ENCODE data around the gene ALDH1B1. TPM values are rescaled to one million over a fixed set of nuclear protein-coding genes. Genes with fewer than 3 reads are reported as not detected.

ALDH1B1 gene
- polyA plus RNA-seq, 1 donor = 101 TPM

- 0% methylated on average over 1 of the region's 4 CpGs for WGBS (ENCODE audit: insufficient coverage, low lambda C conversion rate)
- peaks cover 92% of the 10 kb centered on the region for H3K4me1 ChIP-seq (ENCODE audit: control insufficient read depth, insufficient read depth, low read length)
- DNase-seq = peak; percentile 81 to 91
Measured at GRCh38 chr9:38386319-38386895, 6.1 kb upstream of the ALDH1B1 start.

GRCh38 chr9:38387066-38387465 lies 5.4 kb upstream of the ALDH1B1 start:
- H3K27me3 ChIP-seq (ENCODE audit: control insufficient read depth, insufficient read depth, low read length) = no peaks in the 10 kb centered on the region
- H3K36me3 ChIP-seq (ENCODE audit: control insufficient read depth, insufficient read depth, low read length) = no peaks in the 10 kb centered on the region
- peaks cover 8% of the 10 kb centered on the region for H3K9me3 ChIP-seq (ENCODE audit: control insufficient read depth, low read depth, low read length)
- H3K4me1 ChIP-seq (ENCODE audit: control insufficient read depth, insufficient read depth, low read length) = peaks cover 92% of the 10 kb centered on the region
- DNase-seq = peak; percentile 19 to 68
- H3K27ac ChIP-seq (ENCODE audit: low read length) = peak overlapping the region; percentile 89
- no peak overlapping the region for H3K4me3 ChIP-seq (ENCODE audit: low read length)
- no CpG with 5 or more reads among the region's 1 CpG for WGBS (ENCODE audit: insufficient coverage, low lambda C conversion rate)

More at GRCh38 chr9:38386319-38386895, 6.1 kb upstream of the ALDH1B1 start:
- peak overlapping the region; percentile 89 for H3K27ac ChIP-seq (ENCODE audit: low read length)
- peaks cover 8% of the 10 kb centered on the region for H3K9me3 ChIP-seq (ENCODE audit: control insufficient read depth, low read depth, low read length)
- no peaks in the 10 kb centered on the region for H3K27me3 ChIP-seq (ENCODE audit: control insufficient read depth, insufficient read depth, low read length)
- H3K4me3 ChIP-seq (ENCODE audit: low read length) = no peak overlapping the region
- no peaks in the 10 kb centered on the region for H3K36me3 ChIP-seq (ENCODE audit: control insufficient read depth, insufficient read depth, low read length)

GRCh38 chr9:38387751-38388150 lies 4.8 kb upstream of the ALDH1B1 start:
- H3K9me3 ChIP-seq (ENCODE audit: control insufficient read depth, low read depth, low read length) = peaks cover 8% of the 10 kb centered on the region
- WGBS (ENCODE audit: insufficient coverage, low lambda C conversion rate) = no CpG with 5 or more reads among the region's 4 CpGs
- H3K36me3 ChIP-seq (ENCODE audit: control insufficient read depth, insufficient read depth, low read length) = no peaks in the 10 kb centered on the region
- no peak for DNase-seq
- H3K27ac ChIP-seq (ENCODE audit: low read length) = peak overlapping the region; percentile 89
- H3K4me1 ChIP-seq (ENCODE audit: control insufficient read depth, insufficient read depth, low read length) = peaks cover 87% of the 10 kb centered on the region
- no peaks in the 10 kb centered on the region for H3K27me3 ChIP-seq (ENCODE audit: control insufficient read depth, insufficient read depth, low read length)
- H3K4me3 ChIP-seq (ENCODE audit: low read length) = no peak overlapping the region

GRCh38 chr9:38388283-38389223 lies 3.9 kb upstream of the ALDH1B1 start:
- Histone ChIP-seq H3K4me1 (ENCODE audit: control insufficient read depth, insufficient read depth, low read length) (peaks cover 83% of the 10 kb centered on the region), H3K4me3 (ENCODE audit: low read length) (no peak overlapping the region), H3K27ac (ENCODE audit: low read length) (peak overlapping the region; percentile 89), H3K27me3 (ENCODE audit: control insufficient read depth, insufficient read depth, low read length) (no peaks in the 10 kb centered on the region), H3K9me3 (ENCODE audit: control insufficient read depth, low read depth, low read length) (peaks cover 8% of the 10 kb centered on the region), H3K36me3 (ENCODE audit: control insufficient read depth, insufficient read depth, low read length) (no peaks in the 10 kb centered on the region)
- DNase-seq = peak in 1 of 2 donors; percentile 47
- WGBS (ENCODE audit: insufficient coverage, low lambda C conversion rate) = no CpG with 5 or more reads among the region's 7 CpGs

- peak in 1 of 2 donors; percentile 28 for DNase-seq
- Histone ChIP-seq H3K9me3 (ENCODE audit: control insufficient read depth, low read depth, low read length) (peaks cover 8% of the 10 kb centered on the region), H3K4me1 (ENCODE audit: control insufficient read depth, insufficient read depth, low read length) (peaks cover 75% of the 10 kb centered on the region), H3K4me3 (ENCODE audit: low read length) (no peak overlapping the region), H3K36me3 (ENCODE audit: control insufficient read depth, insufficient read depth, low read length) (no peaks in the 10 kb centered on the region), H3K27ac (ENCODE audit: low read length) (peak overlapping the region; percentile 89), H3K27me3 (ENCODE audit: control insufficient read depth, insufficient read depth, low read length) (no peaks in the 10 kb centered on the region)
- WGBS (ENCODE audit: insufficient coverage, low lambda C conversion rate) = 14% methylated on average over 2 of the region's 4 CpGs
Measured at GRCh38 chr9:38389313-38389712, 3.2 kb upstream of the ALDH1B1 start.

GRCh38 chr9:38390442-38390841 lies 2.1 kb upstream of the ALDH1B1 start:
- Histone ChIP-seq H3K27ac (ENCODE audit: low read length) (peak overlapping the region; percentile 89), H3K27me3 (ENCODE audit: control insufficient read depth, insufficient read depth, low read length) (no peaks in the 10 kb centered on the region), H3K4me1 (ENCODE audit: control insufficient read depth, insufficient read depth, low read length) (peaks cover 73% of the 10 kb centered on the region), H3K4me3 (ENCODE audit: low read length) (no peak overlapping the region), H3K36me3 (ENCODE audit: control insufficient read depth, insufficient read depth, low read length) (peaks cover 10% of the 10 kb centered on the region), H3K9me3 (ENCODE audit: control insufficient read depth, low read depth, low read length) (no peaks in the 10 kb centered on the region)
- DNase-seq = no peak
- no CpG with 5 or more reads among the region's 1 CpG for WGBS (ENCODE audit: insufficient coverage, low lambda C conversion rate)

- Histone ChIP-seq H3K4me1 (ENCODE audit: control insufficient read depth, insufficient read depth, low read length) (peaks cover 70% of the 10 kb centered on the region), H3K36me3 (ENCODE audit: control insufficient read depth, insufficient read depth, low read length) (peaks cover 14% of the 10 kb centered on the region), H3K27me3 (ENCODE audit: control insufficient read depth, insufficient read depth, low read length) (no peaks in the 10 kb centered on the region), H3K27ac (ENCODE audit: low read length) (peak overlapping the region; percentile 89), H3K4me3 (ENCODE audit: low read length) (no peak overlapping the region), H3K9me3 (ENCODE audit: control insufficient read depth, low read depth, low read length) (peaks cover 4% of the 10 kb centered on the region)
- peak; percentile 25 to 54 for DNase-seq
- whole genome bisulfite sequencing (ENCODE audit: insufficient coverage, low lambda C conversion rate) = no CpG with 5 or more reads among the region's 5 CpGs
Measured at GRCh38 chr9:38390851-38391250, 1.7 kb upstream of the ALDH1B1 start.

- Histone ChIP-seq H3K4me1 (ENCODE audit: control insufficient read depth, insufficient read depth, low read length) (peaks cover 73% of the 10 kb centered on the region), H3K9me3 (ENCODE audit: control insufficient read depth, low read depth, low read length) (peaks cover 5% of the 10 kb centered on the region), H3K27me3 (ENCODE audit: control insufficient read depth, insufficient read depth, low read length) (no peaks in the 10 kb centered on the region), H3K4me3 (ENCODE audit: low read length) (peak overlapping the region; percentile 85), H3K27ac (ENCODE audit: low read length) (peak overlapping the region; percentile 89), H3K36me3 (ENCODE audit: control insufficient read depth, insufficient read depth, low read length) (peaks cover 20% of the 10 kb centered on the region)
- 89% methylated on average over 3 of the region's 18 CpGs for WGBS (ENCODE audit: insufficient coverage, low lambda C conversion rate)
- peak in 1 of 2 donors; percentile 14 for DNase-seq
Measured at GRCh38 chr9:38391278-38392118, 1.0 kb upstream of the ALDH1B1 start.

- Histone ChIP-seq H3K4me1 (ENCODE audit: control insufficient read depth, insufficient read depth, low read length) (peaks cover 62% of the 10 kb centered on the region), H3K27ac (ENCODE audit: low read length) (peak overlapping the region; percentile 89)
- peak in 1 of 2 donors; percentile 74 for DNase-seq
Measured at GRCh38 chr9:38393128-38393796, 760 bp downstream of the ALDH1B1 start.

More at GRCh38 chr9:38393128-38393796, 760 bp downstream of the ALDH1B1 start:
- WGBS (ENCODE audit: insufficient coverage, low lambda C conversion rate) = no CpG with 5 or more reads among the region's 9 CpGs
- peaks cover 5% of the 10 kb centered on the region for H3K9me3 ChIP-seq (ENCODE audit: control insufficient read depth, low read depth, low read length)
- H3K27me3 ChIP-seq (ENCODE audit: control insufficient read depth, insufficient read depth, low read length) = no peaks in the 10 kb centered on the region
- H3K36me3 ChIP-seq (ENCODE audit: control insufficient read depth, insufficient read depth, low read length) = peaks cover 35% of the 10 kb centered on the region
- peak overlapping the region; percentile 85 for H3K4me3 ChIP-seq (ENCODE audit: low read length)
